GM13977 (cell line): ENCODE data around the gene MGAT3.

ENCODE experiments used
- DNase-seq: peaks from one replicate; pipeline ENCODE4 v3.0.0; 2012; ENCODE audit warnings: low spot score
- in situ Hi-C: fragments of 300-500 bp; cut with MboI; formaldehyde crosslinking; loops from one replicate; pipeline ENCODE4 v1.12.0; 2022; ENCODE audit warnings: low sequenced_read_pairs, low pct_unique_long_range_greater_than_20kb, mixed read lengths, inconsistent platforms; ENCODE audit not compliant: unreplicated experiment
- TF ChIP-seq, protein P1 (sequence below): IDR thresholded peaks from 2 replicates; pipeline ENCODE4 v1.5.1; 2012; ENCODE audit warnings: mild to moderate bottlenecking, control low read depth; ENCODE audit not compliant: insufficient read depth; ENCODE audit errors: extremely low read depth, missing control alignments

Gene MGAT3

DNA sequence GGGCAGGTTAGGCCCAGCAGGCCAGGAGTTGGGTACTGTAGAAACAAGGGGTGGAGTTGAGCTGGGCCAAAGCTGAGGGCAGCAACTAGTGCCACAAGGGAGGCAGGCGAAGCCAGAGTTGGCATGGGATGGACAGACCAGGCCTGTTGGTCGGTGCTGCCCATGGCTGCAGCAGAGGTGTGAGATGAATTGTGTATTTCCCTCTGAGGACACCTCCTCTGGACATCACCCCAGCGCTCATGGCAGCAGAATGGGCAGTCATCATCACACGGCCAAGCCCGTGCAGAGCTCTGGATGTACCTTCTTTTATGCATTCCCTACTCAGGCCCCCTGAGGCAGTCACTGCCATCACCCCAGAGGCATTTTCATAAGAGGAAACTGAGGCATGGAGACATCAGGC lies 36.9 kb upstream of the MGAT3 start:
- DNase-seq = no peak
- TF ChIP-seq, protein P1, sequence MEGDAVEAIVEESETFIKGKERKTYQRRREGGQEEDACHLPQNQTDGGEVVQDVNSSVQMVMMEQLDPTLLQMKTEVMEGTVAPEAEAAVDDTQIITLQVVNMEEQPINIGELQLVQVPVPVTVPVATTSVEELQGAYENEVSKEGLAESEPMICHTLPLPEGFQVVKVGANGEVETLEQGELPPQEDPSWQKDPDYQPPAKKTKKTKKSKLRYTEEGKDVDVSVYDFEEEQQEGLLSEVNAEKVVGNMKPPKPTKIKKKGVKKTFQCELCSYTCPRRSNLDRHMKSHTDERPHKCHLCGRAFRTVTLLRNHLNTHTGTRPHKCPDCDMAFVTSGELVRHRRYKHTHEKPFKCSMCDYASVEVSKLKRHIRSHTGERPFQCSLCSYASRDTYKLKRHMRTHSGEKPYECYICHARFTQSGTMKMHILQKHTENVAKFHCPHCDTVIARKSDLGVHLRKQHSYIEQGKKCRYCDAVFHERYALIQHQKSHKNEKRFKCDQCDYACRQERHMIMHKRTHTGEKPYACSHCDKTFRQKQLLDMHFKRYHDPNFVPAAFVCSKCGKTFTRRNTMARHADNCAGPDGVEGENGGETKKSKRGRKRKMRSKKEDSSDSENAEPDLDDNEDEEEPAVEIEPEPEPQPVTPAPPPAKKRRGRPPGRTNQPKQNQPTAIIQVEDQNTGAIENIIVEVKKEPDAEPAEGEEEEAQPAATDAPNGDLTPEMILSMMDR = no peak
- in situ Hi-C loops = no loop called here

DNA sequence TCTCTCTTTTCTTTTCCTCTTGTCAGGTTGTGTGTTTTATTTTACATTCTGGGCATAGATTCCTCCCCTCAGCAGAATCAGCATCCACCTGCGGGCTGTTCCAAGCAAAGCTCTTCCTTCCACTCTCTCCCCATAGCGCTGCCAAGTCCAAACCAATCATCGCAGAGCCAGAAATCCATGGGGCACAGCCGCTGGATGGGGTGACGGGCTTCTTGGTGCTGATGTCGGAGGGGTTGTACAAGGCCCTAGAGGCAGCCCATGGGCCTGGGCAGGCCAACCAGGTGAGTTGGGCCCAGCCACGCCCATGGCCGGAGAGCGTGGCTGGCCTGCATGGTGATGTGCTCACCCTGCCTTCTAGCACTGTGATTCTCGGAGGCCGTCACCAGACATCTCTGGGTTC lies 35.1 kb upstream of the MGAT3 start:
- no peak for DNase-seq
- in situ Hi-C loops = no loop called here
- TF ChIP-seq, protein P1 = no peak

DNA sequence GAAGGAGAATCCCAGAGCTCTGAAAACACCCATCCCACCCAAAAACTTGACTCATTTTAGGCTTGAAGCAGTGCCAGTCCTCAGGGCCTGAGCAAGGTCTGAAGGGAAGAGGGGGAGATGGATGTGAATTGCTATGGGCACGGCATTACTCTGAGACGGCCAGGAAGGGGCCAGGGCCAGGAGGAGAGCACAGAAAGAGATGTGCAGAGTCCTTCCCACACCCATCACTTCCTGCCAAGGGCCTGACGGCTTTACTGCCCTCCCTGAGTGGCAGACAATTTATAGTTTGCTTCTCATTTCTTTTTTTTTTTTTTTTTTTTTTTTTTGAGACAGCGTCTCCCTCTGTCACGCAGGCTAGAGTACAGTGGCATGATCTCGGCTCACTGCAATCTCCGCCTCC lies 34.7 kb upstream of the MGAT3 start:
- in situ Hi-C loops = no loop called here
- DNase-seq = no peak
- TF ChIP-seq, protein P1 = no peak

GRCh38 chr22:39422721-39423120 lies 34.1 kb upstream of the MGAT3 start:
- TF ChIP-seq, protein P1 = no peak
- DNase-seq = no peak
- in situ Hi-C loops = no loop called here

GRCh38 chr22:39423976-39424375 lies 32.8 kb upstream of the MGAT3 start:
- no peak for DNase-seq
- in situ Hi-C loops = no loop called here
- TF ChIP-seq, protein P1 = no peak

- in situ Hi-C loops = no loop called here
- TF ChIP-seq, protein P1 = no peak
- no peak for DNase-seq
These were observed 30.3 kb upstream of the MGAT3 start for GRCh38 chr22:39426380-39427043.
